IMR-90 (cell line): ENCODE measurements around the gene INSR. TPM values are rescaled to one million over a fixed set of nuclear protein-coding genes. Genes with fewer than 3 reads are reported as not detected.

ENCODE experiments used
- ATAC-seq: fragments of 200-7000 bp; cut with Tn5 transposase; 2 replicates; pipeline ENCODE4 v1.9.1; 2020; ENCODE audit warnings: low read depth, mild to moderate bottlenecking, moderate library complexity
- BruUV-seq: library from RNA; stranded (reverse); fragments of 400-500 nt; replicated peaks from 2 replicates; lab custom pipeline; 2021; lab: Mats Ljungman, UMichigan
- CTCF ChIA-PET: fragments of 300-600 bp; formaldehyde crosslinking; extraction: SDS; loops from one replicate; lab custom pipeline; 2021; ENCODE audit warnings: antibody characterized with exemption; lab: Yijun Ruan, JAX
- POLR2A ChIA-PET: fragments of 300-600 bp; sonication (Branson Sonifier 250); formaldehyde crosslinking; loops from one replicate; lab custom pipeline; 2022; ENCODE audit warnings: antibody characterized with exemption; ENCODE audit not compliant: unreplicated experiment; lab: Charles Lee
- DNase-seq: peaks from one replicate; pipeline ENCODE4 v3.0.0; 2013
- H2AFZ ChIP-seq: replicated peaks from 2 replicates; pipeline ENCODE3; 2013; ENCODE audit warnings: low read length, mild to moderate bottlenecking; ENCODE audit not compliant: poor library complexity
- H2AK5ac ChIP-seq: 2 replicates; pipeline ENCODE4 v1.6.1; 2013; ENCODE audit warnings: low read depth, low read length, inconsistent platforms
- H2AK9ac ChIP-seq: replicated peaks from 2 replicates; pipeline ENCODE3; 2013; ENCODE audit warnings: mild to moderate bottlenecking, low read depth, low read length, moderate library complexity; ENCODE audit not compliant: poor library complexity
- H2BK120ac ChIP-seq: 2 replicates; pipeline ENCODE4 v1.6.1; 2013; ENCODE audit warnings: low read depth, low read length, inconsistent platforms
- H2BK15ac ChIP-seq: 3 replicates; pipeline ENCODE4 v1.6.1; 2013; ENCODE audit warnings: low read depth, low read length, inconsistent platforms
- H2BK20ac ChIP-seq: 2 replicates; pipeline ENCODE4 v1.6.1; 2013; ENCODE audit warnings: low read depth, mild to moderate bottlenecking, inconsistent platforms, low read length, moderate library complexity
- H2BK5ac ChIP-seq: 2 replicates; pipeline ENCODE4 v1.6.1; 2013; ENCODE audit warnings: mild to moderate bottlenecking, low read depth, low read length, inconsistent platforms; ENCODE audit not compliant: poor library complexity, severe bottlenecking
- H3K14ac ChIP-seq: replicated peaks from 2 replicates; pipeline ENCODE4 v1.6.1; 2013; ENCODE audit warnings: low read depth, low read length, inconsistent platforms
- H3K18ac ChIP-seq: 2 replicates; pipeline ENCODE4 v1.6.1; 2013; ENCODE audit warnings: low read depth, low read length, control low read depth
- H3K23ac ChIP-seq: 2 replicates; pipeline ENCODE4 v1.6.1; 2013; ENCODE audit warnings: low read depth, low read length, inconsistent platforms
- H3K27ac ChIP-seq: 2 replicates; pipeline ENCODE4 v1.5.1; 2013; ENCODE audit warnings: mild to moderate bottlenecking, control low read depth, low read length; ENCODE audit not compliant: insufficient read depth
- H3K27me3 ChIP-seq: 2 replicates; pipeline ENCODE4 v1.6.1; 2013; ENCODE audit warnings: low read length; ENCODE audit not compliant: control insufficient read depth, insufficient read depth
- H3K36me3 ChIP-seq: 2 replicates; pipeline ENCODE4 v1.6.1; 2013; ENCODE audit warnings: low read length, mixed read lengths; ENCODE audit not compliant: control insufficient read depth, insufficient read depth
- H3K4ac ChIP-seq: 2 replicates; pipeline ENCODE4 v1.6.1; 2013; ENCODE audit warnings: low read depth, low read length, inconsistent platforms
- H3K4me1 ChIP-seq: 2 replicates; pipeline ENCODE4 v1.6.1; 2013; ENCODE audit warnings: low read length, mixed read lengths; ENCODE audit not compliant: control insufficient read depth, insufficient read depth
- H3K4me2 ChIP-seq: 2 replicates; pipeline ENCODE4 v1.6.1; 2013; ENCODE audit warnings: low read depth, mild to moderate bottlenecking, control low read depth, low read length, moderate library complexity
- H3K4me3 ChIP-seq: 2 replicates; pipeline ENCODE4 v1.5.1; 2013; ENCODE audit warnings: low read depth, mild to moderate bottlenecking, control low read depth, low read length, moderate library complexity; ENCODE audit not compliant: insufficient read depth
- H3K56ac ChIP-seq: 2 replicates; pipeline ENCODE4 v1.6.1; 2013; ENCODE audit warnings: low read length, inconsistent platforms; ENCODE audit not compliant: insufficient read depth; ENCODE audit errors: extremely low read depth
- H3K79me1 ChIP-seq, 2 experiments: 2 replicates each; pipeline ENCODE4 v1.6.1; 2013; ENCODE audit warnings: low read length in 2 of 2, inconsistent platforms in 1 of 2, low read depth in 1 of 2
- H3K9ac ChIP-seq: 2 replicates; pipeline ENCODE4 v1.6.1; 2013; ENCODE audit warnings: low read depth, low read length, control low read depth
- H3K9me1 ChIP-seq: 2 replicates; pipeline ENCODE4 v1.6.1; 2013; ENCODE audit warnings: low read length, inconsistent platforms; ENCODE audit not compliant: insufficient read depth
- H3K9me3 ChIP-seq: 2 replicates; pipeline ENCODE4 v1.6.1; 2013; ENCODE audit warnings: low read length; ENCODE audit not compliant: control insufficient read depth, insufficient read depth
- H4K20me1 ChIP-seq: 2 replicates; pipeline ENCODE4 v1.6.1; 2013; ENCODE audit warnings: low read length, inconsistent platforms; ENCODE audit not compliant: insufficient read depth
- H4K5ac ChIP-seq: 2 replicates; pipeline ENCODE4 v1.6.1; 2013; ENCODE audit warnings: mild to moderate bottlenecking, low read depth, low read length, control low read depth
- H4K8ac ChIP-seq, 2 experiments: 2 replicates each; pipeline ENCODE4 v1.6.1; 2013; ENCODE audit warnings: low read depth in 2 of 2, low read length in 2 of 2, control low read depth in 1 of 2, inconsistent platforms in 1 of 2
- H4K91ac ChIP-seq: 2 replicates; pipeline ENCODE4 v1.6.1; 2013; ENCODE audit warnings: low read depth, low read length, inconsistent platforms; ENCODE audit not compliant: insufficient read depth
- BHLHE40 ChIP-seq: fragments of 150-350 bp; IDR thresholded peaks from 2 replicates; pipeline ENCODE4 v1.6.1; 2016; ENCODE audit warnings: mild to moderate bottlenecking, low read depth, low read length
- CEBPB ChIP-seq: IDR thresholded peaks from 2 replicates; pipeline ENCODE4 v1.6.1; 2012; ENCODE audit warnings: low read depth, low read length, improper control_type of control experiment
- CTCF ChIP-seq: conservative IDR thresholded peaks from 2 replicates; pipeline ENCODE4 v1.5.1; 2012; ENCODE audit warnings: mild to moderate bottlenecking, low read depth, low read length, improper control_type of control experiment
- ELK1 ChIP-seq: fragments of 150-350 bp; IDR thresholded peaks from 2 replicates; pipeline ENCODE4 v1.6.1; 2016; ENCODE audit warnings: low read depth, mild to moderate bottlenecking, low read length, moderate library complexity, borderline replicate concordance
- MAFK ChIP-seq: IDR thresholded peaks from 2 replicates; pipeline ENCODE4 v1.6.1; 2012; ENCODE audit warnings: low read depth, low read length, improper control_type of control experiment
- MXI1 ChIP-seq: IDR thresholded peaks from 2 replicates; pipeline ENCODE4 v1.6.1; 2012; ENCODE audit warnings: low read depth, mild to moderate bottlenecking, low read length, moderate library complexity, borderline replicate concordance
- NFE2L2 ChIP-seq: fragments of 150-350 bp; IDR thresholded peaks from 2 replicates; pipeline ENCODE4 v1.6.1; 2016; ENCODE audit warnings: low read depth, mild to moderate bottlenecking, low read length
- POLR2A ChIP-seq: IDR thresholded peaks from 2 replicates; pipeline ENCODE4 v1.6.1; 2012; ENCODE audit warnings: mild to moderate bottlenecking, low read depth, low read length
- RAD21 ChIP-seq: IDR thresholded peaks from 2 replicates; pipeline ENCODE4 v1.6.1; 2012; ENCODE audit warnings: low read length, improper control_type of control experiment
- RCOR1 ChIP-seq: IDR thresholded peaks from 2 replicates; pipeline ENCODE4 v1.6.1; 2012; ENCODE audit warnings: mild to moderate bottlenecking, low read length, improper control_type of control experiment; ENCODE audit not compliant: insufficient replicate concordance
- RFX5 ChIP-seq: IDR thresholded peaks from 2 replicates; pipeline ENCODE4 v1.8.0; 2012; ENCODE audit warnings: low read depth, mild to moderate bottlenecking, low read length, moderate library complexity
- USF2 ChIP-seq: fragments of 150-350 bp; IDR thresholded peaks from 2 replicates; pipeline ENCODE4 v1.6.1; 2017; ENCODE audit warnings: mild to moderate bottlenecking, antibody characterized with exemption, low read length, low read depth
- WGBS, 2 experiments: methylation state at CpG; one replicate each; pipeline versions ENCODE4 v1.1.5 to v1.1.7; 2013; ENCODE audit warnings: missing lambda C conversion rate in 2 of 2; ENCODE audit not compliant: insufficient read length in 1 of 2; ENCODE audit errors: extremely low coverage in 2 of 2; 5-methylcytosine and 5-hydroxymethylcytosine counted together
- dilution Hi-C: fragments of 300-500 bp; cut with HindIII; formaldehyde crosslinking; loops from one replicate; pipeline ENCODE4 v1.14.3; 2018; ENCODE audit warnings: low sequenced_read_pairs; ENCODE audit not compliant: unreplicated experiment
- in situ Hi-C: fragments of 300-500 bp; cut with MboI; formaldehyde crosslinking; loops from 3 replicates; pipeline ENCODE4 v1.14.3; 2019; ENCODE audit warnings: low sequenced_read_pairs, inconsistent platforms, mixed read lengths
- intact Hi-C: fragments of 100-400 bp; cut with micrococcal nuclease; formaldehyde crosslinking; loops from 2 replicates; pipeline ENCODE4 v1.10.0; 2022
- polyA plus RNA-seq, 3 experiments: library from polyadenylated mRNA; depleted of rRNA; stranded (reverse); fragments of >200 nt; gene quantifications; 2 replicates each; pipeline ENCODE4 v1.2.3, GENCODE V29; 2012; ENCODE audit warnings: low replicate concordance in 1 of 3
- total RNA-seq: library from RNA; depleted of rRNA; stranded (reverse); fragments of >200 nt; gene quantifications from 2 replicates; pipeline ENCODE4 v1.2.3, GENCODE V29; 2012

Gene INSR
- total and polyA plus RNA-seq, 2 of the 4 experiments (the other 2 are of a cell fraction): 2.8 to 7.9 TPM

GRCh38 chr19:7292950-7293761, 1.1 kb downstream of the INSR start:
- 2% methylated on average over 11 of the region's 54 CpGs; no CpG with 5 or more reads in 1 of the 2 experiments for WGBS, 2 experiments
- H2BK20ac ChIP-seq: no peak overlapping the region
- in situ Hi-C loops (loop anchor here (5.0 kb wide), 1 partner anchor 96 kb away; no protein-coding TSS in a partner anchor), intact Hi-C loops (no loop called here), dilution Hi-C loops (no loop called here)
- H3K56ac ChIP-seq: no peak overlapping the region
- peak overlapping the region; percentile 88 for H3K4me2 ChIP-seq
- no peak overlapping the region for H3K14ac ChIP-seq
- no peaks in the 10 kb centered on the region for H3K36me3 ChIP-seq
- no peak overlapping the region for H2BK120ac ChIP-seq
- no peak overlapping the region for H4K8ac ChIP-seq
- no peak overlapping the region for H3K18ac ChIP-seq
- H3K9me1 ChIP-seq: peaks cover 6% of the 10 kb centered on the region; the same call in 1 of the 2 replicates
- H3K4ac ChIP-seq: no peak overlapping the region
- peak overlapping the region; percentile 56 for H3K9ac ChIP-seq
- ATAC-seq: no peak
- H2AK5ac ChIP-seq: no peak overlapping the region
- H2BK5ac ChIP-seq: no peak overlapping the region
- peak overlapping the region; percentile 37 for H2AK9ac ChIP-seq
- no peak overlapping the region for H4K5ac ChIP-seq
- H2BK15ac ChIP-seq: no peak overlapping the region
- no peaks in the 10 kb centered on the region for H4K20me1 ChIP-seq
- ChIA-PET CTCF (no interaction called here), POLR2A (no interaction called here)
- H3K4me1 ChIP-seq: peaks cover 3% of the 10 kb centered on the region; the same call in 1 of the 2 replicates
- H3K9me3 ChIP-seq: no peaks in the 10 kb centered on the region
- no TSS peak for BruUV-seq
- H3K23ac ChIP-seq: no peak overlapping the region
- TF ChIP-seq RFX5 (no peak), NFE2L2 (no peak), MAFK (no peak), BHLHE40 (no peak), POLR2A (no peak), RAD21 (no peak), USF2 (no peak), MXI1 (no peak), CTCF (no peak), RCOR1 (no peak), CEBPB (no peak), ELK1 (no peak)
- H3K27me3 ChIP-seq: no peaks in the 10 kb centered on the region
- DNase-seq: no peak
- H4K91ac ChIP-seq: no peak overlapping the region
- H3K79me1 ChIP-seq: peaks cover 7 to 8% of the 10 kb centered on the region in 2 experiments; a peak in 2 of 4 replicates
- no peak overlapping the region for H3K27ac ChIP-seq
- H2AFZ ChIP-seq: peak overlapping the region; percentile 90
- peak overlapping the region; percentile 59 for H3K4me3 ChIP-seq
